ENCODE data around the gene IGSF6.
A peak's percentile ranks its signal among the peaks of the same experiment; 100 is the strongest.
"Not testable (repeated sequence)": the region's sequence is repeated elsewhere in the genome, so short reads cannot be mapped to it uniquely, and the experiment has no call there.

IGSF6 gene

DNA sequence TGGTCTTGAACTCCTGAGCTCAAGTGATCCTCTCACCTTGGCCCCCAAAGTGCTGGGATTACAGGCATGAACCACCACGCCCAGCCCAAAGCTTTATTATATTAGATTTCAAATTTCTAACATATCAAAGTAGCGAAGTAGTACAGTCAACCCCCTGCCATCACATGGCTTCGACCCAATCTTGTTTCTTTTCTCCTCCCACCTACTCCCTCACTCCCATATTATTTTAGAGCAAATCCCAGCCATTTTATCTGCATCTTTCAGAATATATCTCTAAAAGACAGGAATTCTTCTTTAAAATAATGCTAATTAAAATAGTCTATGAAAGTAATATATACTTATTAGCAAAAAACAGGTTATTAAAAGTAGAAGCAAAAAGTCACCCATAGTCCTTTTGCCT lies 893 bp downstream of the IGSF6 start:
- no peak for DNase-seq

DNA sequence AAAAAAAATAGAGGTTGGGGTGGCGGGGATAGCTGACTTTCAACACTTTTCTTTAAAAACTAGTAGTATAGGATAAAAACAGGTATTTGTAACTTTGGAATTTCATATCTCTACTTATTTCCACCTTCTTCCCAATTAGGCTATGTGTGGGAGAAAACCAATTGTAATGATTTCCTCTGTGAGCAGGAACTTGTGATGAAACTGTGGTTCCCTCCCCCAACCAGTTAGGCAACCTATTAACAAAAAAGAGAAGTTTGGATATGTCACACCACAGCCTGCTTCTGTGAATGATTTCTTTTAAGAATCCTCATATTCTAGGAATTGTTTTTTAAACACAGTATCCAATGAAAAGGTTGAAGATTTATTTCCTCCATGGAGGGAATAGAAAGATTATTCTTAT lies 1.9 kb downstream of the IGSF6 start:
- peak; percentile 52 to 68 for DNase-seq

DNA sequence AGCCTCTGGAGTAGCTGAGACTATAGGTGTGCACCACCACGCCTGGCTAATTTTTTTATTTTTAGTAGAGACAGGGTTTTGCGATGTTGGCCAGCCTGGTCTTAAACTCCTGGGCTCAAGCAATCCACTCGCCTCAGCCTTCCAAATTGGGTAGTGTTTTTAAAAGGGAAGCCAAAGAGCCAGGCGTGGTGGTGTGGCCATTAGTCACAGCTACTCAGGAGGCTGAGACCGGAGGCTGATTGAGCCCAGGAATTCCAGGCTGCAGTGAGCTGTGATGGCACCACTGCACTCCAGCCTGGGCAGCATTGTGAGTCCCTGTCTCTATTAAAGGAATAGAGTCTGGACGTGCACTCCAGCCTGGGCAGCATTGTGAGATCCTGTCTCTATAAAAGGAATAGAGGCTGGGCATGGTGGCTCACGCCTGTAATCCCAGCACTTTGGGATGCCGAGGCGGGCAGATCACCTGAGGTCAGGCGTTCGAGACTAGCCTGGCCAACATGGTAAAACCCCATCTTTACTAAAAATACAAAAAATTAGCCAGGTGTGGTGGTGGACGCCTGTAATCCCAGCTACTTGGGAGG lies 2.5 kb downstream of the IGSF6 start:
- not testable (repeated sequence) for DNase-seq

DNA sequence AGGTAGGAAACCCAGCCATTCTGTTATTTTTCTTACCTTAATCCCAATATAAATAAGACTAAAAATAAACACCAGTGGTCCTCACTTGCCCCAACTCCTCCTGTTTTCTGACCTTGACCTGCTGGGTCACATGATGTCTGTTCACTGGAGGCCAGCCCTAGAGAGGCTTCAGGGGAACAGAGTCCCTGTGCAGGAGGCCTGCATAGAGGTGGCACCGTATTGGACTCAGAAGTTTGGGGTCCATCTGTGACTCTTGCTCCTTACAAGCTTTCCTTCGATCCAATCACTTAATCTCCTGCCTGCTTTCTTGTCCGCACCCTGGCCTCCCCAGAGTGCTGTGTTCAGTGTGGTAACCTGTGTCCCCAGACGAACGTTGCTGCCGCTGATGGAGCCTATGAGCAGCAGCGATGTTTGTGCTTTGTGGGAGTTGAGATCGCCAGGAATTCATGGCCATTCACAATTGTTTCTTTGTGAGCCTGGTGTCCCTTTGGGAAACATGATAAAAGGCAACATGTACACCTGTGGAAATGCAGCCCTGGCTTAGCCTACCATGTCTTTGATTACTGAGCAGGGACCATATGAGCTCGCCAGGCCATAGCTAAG lies 4.7 kb downstream of the IGSF6 start:
- DNase-seq, result no peak

DNA sequence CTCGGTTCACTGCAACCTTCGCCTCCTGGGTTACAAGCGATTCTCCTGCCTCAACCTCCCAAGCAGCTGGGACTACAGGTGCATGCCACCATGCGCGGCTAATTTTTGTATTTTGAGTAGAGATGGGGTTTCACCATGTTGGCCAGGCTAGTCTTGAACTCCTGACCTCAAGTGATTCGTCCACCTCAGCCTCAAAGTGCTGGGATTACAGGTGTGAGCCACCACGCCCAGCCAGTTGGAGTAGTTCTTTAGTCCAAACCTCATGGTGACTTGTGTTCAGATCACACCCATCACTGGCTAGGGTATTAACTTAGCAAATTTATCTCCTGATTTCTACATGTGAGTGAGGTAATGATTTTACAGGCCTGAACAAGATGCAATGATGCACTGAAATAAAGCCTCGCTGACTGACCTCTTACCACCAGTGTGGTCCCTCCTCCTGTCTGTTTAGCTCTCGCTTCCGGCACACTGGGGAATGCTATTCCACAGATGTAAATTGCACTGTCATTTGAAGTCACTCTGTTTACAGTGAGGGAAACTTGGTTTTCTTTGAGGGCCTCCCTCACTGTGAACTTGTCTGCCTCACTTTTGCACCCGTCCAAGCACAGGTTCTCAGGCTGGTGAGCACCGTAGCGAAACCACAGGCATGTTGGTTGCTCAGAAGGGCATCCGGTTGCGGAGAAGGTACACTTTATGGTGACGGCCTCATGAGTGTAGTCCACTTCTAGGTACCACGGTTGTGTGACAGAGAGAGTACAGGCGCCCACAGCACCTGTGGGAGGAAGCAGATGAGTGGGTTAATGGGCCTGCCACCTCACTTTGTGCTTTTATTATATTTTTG lies 5.5 kb downstream of the IGSF6 start:
- no peak for DNase-seq

DNA sequence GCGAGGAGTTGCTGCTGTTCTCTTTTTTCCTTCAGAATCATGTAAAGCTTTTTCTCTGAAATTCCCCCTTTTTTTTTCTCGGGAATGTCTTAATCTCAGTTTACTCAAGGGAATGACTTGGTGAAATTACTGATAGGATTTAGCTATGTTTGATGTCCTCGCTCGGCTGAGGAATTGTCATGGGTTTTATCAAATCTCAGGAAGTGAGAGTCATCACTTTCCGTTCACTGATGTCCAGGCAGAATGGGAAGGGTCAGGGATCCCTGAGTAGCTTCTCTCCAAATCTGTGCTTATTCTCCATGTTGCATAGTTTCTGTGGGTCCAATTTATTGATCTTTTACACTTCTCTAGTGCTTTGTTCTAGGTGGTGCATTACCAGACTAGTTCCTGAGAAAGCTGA lies 6.3 kb downstream of the IGSF6 start:
- no peak for DNase-seq

DNA sequence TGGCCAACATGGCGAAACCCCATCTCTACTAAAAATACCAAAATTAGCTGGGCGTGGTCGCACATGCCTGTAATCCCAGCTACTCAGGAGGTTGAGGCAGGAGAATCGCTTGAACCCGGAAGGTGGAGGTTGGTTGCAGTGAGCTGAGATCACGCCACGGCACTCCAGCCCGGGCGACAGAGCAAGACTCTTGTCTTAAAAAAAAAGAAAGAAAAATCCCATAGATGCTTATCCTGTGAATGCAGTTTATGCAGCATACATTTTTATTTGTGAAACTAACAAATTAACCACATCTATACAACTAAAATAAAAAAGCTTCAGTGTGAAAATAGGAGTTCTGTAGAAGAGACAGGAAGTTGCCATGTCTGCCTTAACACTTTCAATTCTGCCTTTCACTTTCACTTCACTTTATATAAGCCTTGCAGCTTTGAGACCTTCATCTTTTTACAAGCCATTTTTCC lies 7.1 kb downstream of the IGSF6 start:
- peak in 1 of 2 experiments; percentile 26 for DNase-seq

DNA sequence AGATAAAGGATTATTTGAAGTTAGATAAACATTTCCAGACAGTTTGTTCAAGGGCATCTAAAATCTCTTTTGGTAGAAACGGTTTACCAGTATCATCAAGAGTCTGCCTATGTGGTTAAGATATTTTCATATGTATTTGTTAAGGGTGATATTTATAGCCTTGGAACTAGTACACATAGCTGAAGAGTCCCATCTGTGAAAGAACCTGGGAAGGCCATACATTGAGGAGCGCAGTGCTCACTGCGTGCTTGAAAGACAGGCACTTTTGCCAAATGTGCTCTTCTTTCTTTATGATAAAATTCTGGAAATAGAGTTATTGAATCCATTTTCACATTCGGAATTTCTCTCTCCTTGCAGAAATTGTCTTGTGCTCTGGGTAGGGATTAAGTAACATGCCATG lies 7.7 kb downstream of the IGSF6 start:
- DNase-seq, result no peak

DNA sequence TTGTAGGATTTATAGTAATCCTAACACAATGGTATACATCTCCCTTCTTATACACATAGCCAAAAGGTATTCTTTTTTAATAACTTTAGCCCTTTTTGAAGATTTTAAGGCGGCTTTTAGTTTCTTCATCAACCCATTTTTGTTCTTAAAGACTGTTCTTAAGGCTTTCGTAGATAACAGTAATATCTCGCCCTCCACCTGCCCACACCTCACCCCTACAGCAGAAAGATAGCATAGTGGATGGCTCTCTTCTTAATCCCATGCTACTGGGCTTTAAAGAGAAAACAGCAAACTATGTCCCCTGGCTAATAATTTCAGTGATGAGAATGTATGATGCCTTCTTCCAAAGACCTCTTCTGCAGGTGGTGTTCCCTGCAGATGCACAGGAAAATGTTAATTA lies 8.6 kb downstream of the IGSF6 start:
- no peak for DNase-seq

DNA sequence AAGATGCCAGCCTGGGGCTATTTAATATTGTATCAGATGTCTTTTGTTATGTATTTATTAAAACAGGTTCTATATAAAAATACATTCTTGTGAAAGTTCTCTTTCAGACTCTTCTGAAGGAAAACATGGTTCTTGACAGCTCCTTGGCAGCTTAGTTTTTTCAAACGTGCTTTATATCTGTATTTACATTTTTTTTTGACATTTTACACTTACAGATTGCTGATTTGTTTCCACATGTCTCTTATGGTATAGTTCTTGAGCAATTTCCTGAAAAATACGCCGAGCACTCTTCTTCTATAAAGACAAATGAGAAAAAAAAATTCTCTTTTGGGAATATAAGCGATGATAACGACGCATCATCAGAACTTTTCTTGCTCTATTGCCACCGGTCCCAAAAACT lies 9.5 kb downstream of the IGSF6 start:
- no peak for DNase-seq

DNA sequence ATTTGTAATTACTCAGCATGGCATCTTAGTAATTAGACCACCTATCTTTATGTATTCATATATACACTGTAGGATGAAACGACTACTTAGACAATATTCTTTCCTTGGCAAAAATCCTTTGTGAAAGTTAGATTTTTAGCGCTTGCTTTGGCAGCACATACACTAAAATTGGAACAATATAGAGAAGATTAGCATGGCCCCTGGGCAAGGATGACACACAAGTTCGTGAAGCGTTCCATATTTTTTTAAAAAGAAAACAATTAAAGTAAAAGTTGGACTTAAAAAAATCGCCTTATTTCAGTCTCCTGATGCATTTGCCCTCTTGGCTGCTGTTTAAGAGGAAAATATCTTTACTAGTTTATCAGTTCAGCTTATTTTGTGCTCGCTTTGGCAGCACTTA lies 10.5 kb downstream of the IGSF6 start:
- no peak for DNase-seq

DNA sequence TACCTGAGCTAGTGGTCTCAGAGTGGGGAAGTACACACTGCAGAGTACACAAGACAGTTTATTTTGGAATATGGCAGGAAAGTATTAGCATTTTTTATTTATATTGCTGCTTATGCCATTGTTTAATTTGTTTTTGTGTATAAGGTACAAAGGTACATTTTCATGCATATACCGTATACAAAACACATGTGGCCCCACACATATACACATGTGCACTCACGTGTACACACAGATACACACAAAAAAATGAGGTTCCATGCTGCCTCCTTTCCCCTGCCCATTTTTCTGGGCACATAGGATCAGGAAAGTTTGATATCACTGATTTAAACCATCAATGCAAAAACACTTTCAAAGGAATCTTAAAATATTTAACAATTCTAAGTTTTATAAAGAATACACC lies 12.9 kb downstream of the IGSF6 start:
- no peak for DNase-seq

DNA sequence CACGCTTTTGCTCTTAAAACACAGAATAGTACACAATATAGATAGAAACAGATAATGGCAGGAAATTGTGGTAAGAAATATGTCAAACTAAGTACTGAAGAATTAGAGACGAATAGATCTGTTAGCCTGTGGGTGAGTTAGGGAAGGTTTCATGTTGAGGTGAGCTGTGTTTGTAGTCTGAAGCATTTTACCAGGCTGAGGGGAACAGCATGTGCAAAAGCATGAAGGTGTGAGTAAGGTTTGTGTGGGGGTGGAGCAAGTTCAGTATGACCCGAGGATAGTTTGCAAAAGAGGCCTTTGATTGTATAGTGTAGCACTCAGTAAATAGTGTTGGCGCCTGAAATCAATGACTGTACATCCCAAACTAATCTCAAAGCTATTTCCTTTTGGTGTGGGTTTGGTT lies 13.8 kb downstream of the IGSF6 start:
- DNase-seq, result no peak

DNA sequence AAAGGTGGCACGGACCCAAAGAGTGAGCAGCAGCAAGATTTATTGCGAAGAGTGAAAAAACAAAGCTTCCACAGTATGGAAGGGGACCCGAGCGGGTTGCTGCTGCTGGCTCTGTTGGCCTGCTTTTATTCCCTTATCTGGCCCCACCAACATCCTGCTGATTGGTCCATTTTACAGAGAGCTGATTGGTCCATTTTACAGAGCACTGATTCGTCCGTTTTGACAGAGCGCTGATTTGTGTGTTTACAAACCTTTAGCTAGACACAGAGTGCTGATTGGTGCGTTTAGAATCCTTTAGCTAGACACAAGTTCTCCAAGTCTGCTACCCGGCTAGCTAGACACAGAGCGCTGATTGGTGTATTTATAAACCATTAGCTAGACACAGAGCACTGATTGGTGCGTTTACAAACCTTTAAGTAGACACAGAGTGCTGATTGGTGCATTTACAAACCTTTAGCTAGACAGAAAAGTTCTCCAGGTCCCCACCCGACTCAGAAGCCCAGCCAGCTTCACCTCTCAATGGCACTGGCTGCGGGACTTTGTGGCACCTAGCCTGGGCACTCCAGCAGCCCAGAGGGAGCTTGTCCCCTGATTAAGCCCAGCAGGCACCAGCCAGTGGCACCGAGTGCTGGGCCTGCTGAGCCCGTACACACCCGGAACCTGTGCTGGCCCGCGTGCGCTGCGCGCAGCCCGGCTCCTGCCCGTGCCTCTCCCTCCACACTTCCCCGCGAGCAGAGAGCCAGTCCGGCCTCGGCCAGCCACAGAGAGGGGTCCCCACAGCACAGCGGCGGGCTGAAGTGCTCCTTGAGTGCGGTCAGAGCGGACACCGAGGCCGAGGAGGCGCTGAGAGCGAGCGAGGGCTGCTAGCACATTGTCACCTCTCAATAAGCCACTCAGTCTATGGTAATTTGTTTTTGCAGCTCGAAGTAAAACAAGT lies 15.1 kb downstream of the IGSF6 start:
- no peak for DNase-seq

DNA sequence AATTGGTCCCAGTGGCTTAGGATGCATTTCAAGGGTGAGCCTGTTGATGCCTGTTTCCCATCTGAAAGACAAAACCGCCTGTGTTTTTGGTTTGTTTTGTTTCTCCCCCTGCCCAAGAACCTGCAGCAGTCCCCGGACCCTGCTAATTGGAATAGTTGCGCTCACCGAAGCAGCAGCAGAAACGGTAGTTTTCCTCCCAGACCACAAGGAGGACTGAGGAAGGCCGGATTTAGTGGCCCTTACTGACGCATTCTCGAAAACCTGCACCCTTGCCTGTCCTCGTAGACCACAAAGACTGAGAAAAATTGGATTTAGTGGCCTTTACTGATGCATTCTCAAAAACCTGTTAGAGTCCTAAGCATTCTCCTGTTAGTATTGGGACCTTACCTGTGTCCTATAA lies 16.7 kb downstream of the IGSF6 start:
- DNase-seq, result not testable (repeated sequence)

DNA sequence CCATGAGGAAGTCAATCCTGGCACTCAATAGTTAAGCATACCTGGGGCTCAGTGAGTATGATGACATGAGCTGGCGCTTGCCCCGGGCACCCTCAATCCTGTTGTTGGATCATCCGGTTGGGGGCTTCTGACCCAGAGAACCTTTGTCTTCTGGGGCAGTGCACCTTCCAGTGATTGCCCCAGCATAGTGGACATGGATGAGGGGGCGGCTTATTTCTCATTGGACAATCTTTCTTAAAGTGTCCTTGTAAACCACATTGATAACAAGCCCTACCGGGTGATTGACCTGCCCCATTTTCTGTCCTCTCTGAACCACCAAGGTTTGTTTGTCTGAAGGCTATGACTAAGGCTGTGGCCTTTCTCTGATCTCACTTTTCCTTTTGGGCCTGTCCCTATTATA lies 18.2 kb downstream of the IGSF6 start:
- no peak for DNase-seq

DNA sequence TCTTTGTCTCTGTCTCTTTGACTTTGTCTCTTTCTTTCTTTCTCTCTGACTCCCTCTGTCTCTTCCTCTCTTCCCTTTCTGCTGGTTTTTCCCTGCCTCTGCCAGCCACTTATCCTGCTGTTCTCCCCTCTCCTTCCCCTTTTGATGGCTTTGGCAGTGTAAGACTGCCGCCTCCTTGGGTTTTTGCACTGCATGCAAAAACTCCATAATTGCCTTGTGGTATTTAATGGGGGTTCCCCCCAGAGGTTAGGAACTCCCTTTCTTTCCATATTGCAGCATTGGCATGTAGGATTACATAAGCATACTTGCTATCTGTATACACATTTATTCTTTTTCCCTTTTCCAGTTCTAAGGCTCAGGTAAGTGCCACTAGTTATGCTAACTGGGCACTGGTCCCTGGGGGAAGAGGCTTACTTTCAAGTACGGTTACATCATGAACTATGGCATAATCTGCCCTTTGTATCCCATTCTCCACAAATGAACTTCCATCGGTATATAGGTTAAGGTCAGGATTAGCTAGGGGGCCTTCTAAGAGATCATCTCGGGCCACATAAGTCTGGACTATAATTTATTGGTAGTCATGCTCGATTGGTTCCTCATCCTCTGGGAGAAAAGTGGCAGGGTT lies 20.3 kb downstream of the IGSF6 start:
- DNase-seq, result not testable (repeated sequence)

DNA sequence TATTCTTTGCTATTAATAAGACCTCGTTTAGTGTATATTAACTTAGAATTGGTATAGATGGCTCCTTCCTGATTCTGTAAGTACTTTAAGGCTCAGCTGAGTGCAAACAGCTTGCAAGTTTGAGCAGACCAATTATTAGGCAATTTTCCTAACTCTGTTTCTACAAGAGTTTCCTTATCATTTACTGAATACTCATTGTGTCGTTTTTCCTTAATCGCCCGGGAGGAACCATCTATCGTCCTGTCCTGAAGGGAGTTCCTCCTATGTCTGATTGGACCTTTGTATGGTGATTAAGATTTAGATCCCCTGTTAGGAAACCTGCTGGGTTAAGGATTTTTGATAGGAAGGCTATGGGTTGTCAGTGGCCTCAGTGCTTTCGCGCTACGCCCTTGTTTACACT lies 21.0 kb downstream of the IGSF6 start:
- DNase-seq, result not testable (repeated sequence)

DNA sequence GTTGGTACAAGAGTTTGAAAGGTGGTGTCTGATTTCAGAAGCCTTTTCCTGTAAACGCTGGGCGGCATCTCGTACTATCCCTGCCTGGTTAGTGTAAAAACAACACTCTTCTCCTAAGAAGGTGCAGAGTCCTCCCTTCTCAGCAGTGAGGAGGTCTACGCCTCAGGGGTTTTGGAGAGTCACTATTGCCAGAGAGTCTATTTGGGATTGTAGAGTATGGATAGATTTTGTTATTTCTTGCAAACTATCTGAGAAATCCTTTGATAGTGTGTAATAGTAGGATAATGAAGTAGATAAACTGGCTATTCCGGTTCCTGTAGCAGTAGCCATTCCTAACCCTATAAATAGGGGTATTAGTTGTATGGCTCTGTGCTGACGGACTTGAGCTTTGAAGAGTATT lies 21.5 kb downstream of the IGSF6 start:
- DNase-seq, result not testable (repeated sequence)

DNA sequence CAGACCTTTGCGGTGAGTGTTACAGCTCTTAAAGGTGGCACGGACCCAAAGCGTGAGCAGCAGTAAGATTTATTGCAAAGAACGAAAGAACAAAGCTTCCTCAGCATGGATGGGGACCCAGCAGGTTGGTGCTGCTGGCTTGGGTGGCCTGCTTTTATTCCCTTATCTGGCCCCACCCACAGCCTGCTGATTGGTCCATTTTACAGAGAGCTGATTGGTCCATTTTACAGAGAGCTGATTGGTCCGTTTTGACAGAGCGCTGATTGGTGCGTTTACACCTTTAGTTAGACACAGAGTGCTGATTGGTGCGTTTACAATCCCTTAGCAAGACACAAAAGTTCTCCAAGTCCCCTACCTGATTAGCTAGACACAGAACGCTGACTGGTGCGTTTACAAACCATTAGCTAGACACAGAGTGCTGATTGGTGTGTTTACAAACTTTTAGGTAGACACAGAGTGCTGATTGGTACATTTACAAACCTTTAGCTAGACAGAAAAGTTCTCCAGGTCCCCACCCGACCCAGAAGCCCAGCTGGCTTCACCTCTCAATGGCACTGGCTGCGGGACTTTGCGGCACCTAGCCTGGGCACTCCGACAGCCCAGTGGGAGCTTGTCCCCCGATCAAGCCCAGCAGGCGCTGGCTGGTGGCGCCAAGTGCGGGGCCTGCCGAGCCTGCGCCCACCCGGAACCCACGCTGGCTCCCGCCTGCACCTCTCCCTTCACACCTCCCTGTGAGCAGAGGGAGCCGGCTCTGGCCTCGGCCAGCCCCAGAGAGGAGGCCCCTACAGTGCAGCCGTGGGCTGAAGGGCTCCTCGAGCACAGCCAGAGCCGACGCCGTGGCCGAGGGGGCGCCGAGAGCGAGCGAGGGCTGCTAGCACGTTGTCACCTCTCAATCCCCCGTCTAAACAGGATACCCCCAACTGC lies 22.5 kb downstream of the IGSF6 start:
- DNase-seq, result not testable (repeated sequence)

DNA sequence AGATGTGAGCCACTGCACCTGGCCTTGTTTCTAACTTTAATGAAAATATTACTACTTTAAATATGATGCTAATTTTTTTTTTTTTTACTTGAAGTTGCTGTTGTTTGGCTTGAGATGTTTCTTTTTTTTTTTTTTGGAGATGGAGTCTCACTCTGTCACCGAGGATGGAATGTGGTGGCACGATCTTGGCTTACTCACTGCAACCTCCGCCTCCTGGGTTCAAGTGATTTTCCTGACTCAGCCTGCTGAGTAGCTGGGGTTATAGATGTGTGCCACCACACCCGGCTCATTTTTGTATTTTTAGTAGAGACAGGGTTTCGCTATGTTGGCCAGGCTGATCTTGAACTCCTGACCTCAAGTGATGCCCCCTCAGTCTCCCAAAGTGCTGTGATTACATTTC lies 23.6 kb downstream of the IGSF6 start:
- DNase-seq, result no peak
